ENCODE measurements around the gene PRMT7.
A peak's percentile ranks its signal among the peaks of the same experiment; 100 is the strongest.

The PRMT7 gene

DNA sequence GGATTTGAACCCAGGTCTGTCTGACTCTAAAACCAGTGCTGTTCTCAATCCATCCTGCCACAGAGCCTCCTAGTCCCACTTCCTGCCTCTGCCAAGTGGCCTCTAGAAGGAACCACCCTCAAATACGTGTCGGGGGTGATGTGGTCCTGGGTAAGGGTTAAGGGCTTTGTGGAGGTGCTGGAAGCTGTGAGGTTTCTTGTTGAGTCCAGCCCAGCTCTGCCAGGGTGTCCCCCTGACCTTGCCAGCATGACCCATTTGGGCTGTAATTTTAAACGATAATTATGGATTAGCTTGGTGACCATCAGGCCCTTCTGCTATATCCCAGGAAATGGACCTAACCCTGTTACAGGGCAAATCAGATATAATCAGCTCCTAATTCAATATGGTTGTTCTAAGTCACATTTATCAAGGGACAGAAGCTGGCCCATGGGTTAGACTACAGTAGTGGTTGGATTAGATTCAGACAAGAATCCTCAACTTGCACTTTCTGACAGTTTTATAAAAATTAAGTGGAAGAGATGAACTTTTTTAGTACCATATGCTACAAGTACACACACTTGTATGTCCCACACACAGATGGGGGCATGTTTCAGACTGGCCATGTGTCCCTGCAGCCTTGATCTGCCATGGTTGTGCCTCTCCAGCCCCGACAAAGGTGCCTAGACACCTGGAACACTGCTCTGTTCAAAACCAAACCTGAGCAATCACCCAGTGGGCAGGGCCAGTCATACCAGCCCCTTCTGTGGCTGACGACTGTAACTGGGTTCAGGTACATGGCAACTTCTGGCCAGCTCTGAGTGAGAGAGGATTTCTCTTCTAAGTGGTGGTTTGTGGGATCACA is 89.5 kb downstream of the PRMT7 start:
- peak; percentile 46 for DNase-seq

DNA sequence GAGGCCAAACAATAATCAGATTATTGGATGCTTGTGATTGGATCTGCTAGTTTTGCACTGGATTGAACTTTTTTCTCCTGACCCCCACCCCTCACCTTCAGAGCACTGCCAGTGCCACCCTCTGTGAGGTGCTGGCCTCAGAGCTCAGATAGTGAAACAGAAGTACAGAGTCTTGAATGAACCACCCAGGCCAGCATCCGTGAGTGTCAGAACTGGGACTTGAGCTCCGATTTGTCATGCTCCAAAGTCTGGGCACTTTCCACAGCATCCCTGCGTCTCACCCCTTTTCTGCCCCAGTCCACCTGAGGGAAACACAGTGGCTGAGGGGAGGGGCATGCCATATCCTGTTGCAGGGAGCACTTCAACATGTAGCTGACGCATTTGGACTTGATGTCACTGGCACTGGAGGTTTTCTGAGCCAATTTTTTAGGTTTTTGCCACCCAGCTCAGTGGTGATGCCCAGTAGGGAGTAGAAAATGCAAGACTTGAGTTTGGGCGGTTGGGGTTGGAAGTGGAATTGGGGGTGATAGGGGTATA is 90.2 kb downstream of the PRMT7 start:
- DNase-seq: no peak

DNA sequence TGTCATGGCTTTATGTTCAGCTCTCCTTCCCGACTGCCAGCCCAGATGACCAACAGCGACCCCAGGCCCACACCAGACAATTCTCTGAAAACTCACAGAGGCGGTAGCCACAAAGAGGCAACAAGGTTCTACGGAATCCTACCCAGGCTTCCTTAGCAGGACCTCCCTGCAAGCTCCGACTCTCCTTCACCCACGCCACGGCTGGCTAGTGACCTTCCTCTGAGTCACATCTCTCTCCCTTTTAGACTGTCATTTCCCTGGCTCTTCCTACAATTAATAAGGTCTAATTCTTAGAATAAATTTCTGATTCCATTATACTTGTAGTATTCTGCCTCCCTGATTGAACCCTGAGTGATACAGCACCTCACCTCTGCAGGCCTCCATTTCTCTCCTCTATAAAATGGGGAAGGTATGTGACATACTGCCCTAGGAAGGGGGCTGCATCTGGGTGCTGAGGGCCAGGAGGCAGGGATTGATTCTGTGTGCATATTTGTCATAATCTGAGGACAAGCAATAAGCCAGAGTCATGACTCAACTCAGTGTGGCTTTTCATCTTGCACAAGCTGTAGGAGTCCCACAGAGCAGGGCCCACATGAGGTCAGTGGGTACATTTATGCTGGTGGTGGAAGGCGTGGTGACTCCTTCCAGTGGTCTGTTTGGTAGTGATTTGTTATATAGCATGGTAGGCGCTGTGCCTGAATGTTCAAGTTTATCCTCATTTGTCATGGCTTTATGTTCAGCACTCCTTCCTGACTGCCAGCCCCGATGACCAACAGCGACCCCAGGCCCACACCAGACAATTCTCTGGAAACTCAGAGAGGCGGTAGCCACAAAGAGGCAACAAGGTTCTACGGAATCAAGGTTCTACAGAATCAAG is 91.3 kb downstream of the PRMT7 start:
- DNase-seq: peak; percentile 41

DNA sequence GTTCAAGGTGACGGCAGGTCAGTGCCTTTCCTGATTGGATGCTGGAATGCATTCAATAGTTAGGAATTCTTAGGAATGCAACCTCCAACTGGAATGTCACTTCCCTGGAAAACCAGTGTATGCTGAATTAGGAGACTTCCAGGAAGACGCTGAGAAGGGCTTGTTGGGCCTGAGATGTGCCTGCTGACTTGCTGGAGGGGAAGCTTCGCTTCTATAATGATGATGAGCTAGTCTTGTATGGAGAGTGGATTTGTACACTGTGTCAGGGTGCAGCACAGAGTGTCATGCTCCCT is 91.9 kb downstream of the PRMT7 start:
- no peak for DNase-seq

DNA sequence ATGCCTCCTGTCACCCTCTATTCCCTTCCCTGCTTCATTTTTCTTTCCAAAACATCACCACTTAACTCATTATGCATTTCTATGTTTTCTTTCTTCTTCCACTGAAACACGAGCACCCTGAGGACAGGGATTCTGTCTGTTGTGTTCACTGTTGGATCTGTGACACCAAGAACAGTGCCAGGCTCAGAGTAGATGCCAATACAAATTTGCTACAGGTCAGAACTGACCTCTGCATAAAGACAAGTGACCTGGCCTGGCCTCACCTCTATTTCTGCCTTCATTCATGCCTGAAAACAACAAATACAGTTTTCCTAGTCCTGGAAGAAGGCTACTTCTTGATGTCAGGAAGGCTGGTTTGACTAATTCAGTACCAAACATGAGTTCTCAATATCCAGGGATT is 92.4 kb downstream of the PRMT7 start:
- no peak for DNase-seq

DNA sequence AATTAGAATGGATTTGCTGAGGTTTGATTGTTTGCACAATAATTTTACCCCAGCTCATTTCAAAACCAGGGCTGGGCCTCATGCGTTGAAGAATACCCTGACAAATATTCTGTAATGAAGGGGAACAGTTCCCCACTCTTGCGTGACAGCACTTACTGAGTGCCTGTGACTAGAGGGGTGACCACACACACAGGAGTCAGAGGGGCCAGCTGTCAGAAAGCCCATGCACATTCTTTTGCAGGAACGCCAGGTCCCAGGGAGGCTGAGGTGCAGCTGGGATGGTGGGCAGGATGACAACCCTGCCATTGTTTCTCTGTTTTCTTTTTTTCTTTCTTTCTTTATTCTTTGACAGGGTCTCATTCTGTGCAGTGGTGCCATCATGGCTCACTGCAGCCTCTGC is 92.9 kb downstream of the PRMT7 start:
- DNase-seq: no peak

DNA sequence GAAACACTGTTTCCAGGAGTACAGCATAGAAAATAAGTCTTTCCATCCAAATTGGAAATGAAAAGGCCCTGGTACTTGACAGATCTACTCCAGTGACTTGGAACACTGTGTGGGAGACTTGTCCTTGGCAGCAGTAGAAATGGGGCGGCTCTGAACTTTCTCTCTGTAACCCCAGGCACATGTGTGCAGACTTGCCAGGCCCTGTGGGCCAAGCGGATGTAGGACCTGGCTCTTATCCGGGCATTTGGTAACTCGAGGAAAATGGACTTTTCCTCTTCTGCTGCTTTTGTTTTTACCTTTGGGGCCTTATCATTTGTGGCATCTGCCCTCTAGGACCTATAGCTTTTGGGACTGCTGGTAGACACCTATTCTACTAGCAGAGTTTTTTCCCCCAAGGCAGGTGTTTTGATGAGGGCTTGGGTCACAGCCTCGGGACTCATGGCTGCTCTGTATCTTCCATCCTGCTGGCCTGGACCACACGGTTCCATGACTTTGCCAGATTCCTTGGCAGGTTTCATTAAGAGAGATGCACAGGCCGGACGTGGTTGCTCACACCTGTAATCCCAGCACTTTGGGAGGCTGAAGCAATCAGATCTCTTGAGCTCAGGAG is 94.0 kb downstream of the PRMT7 start:
- DNase-seq: no peak

DNA sequence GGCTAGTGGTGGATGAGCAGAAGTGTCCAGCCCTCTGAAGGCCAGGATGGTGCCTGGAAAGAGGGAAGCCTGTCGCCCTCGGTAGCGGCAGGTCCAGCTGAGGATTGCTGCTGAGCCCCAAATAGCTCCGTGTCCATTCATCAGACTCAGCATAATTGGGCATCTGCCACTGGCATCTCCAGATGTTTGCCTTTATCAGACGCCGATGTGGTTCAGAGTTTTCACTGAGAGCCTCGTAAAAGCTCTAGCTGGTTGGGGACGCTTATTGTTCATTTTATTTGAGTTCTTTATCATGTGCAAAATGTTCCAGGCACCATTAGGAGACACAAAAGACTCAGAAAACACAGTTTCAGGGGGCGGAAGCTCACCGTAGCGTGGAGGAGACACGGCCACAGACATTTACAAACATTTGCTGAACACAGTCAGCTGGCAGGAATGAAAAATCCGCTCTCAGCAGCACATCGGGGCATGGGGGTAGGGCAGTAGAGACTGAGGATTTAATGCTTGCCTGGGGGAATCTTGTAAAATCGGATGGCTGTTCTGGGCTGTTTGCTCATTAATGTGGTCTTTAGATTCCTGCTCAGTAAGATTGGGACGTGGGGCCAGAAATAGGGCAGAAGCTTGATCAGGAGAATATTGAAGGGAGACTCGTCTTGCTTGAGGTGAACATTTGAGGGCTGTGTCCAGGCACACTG is 95.8 kb downstream of the PRMT7 start:
- no peak for DNase-seq

Data from stimulated activated CD8-positive, alpha-beta memory T cell treated with anti-CD3 and anti-CD28 coated beads, Interleukin-4, amount 100 ng/mL, for 48 hours (primary cell).